OCI-LY7 (cell line): ENCODE measurements around the gene ALDH1L2.

Experiments
- CTCF ChIP-seq: fragments of 200-600 bp; sonication (generic); conservative IDR thresholded peaks from 2 replicates; pipeline ENCODE4 v1.5.1; 2014; ENCODE audit warnings: mild to moderate bottlenecking, antibody characterized with exemption, low read length, moderate library complexity, mixed read lengths
- EZH2phosphoT487 ChIP-seq: fragments of 200-600 bp; sonication (generic); IDR thresholded peaks from 2 replicates; pipeline ENCODE4 v1.6.1; 2018; ENCODE audit warnings: low read depth, borderline replicate concordance, mild to moderate bottlenecking, mixed run types, antibody characterized with exemption, low read length, moderate library complexity, mixed read lengths

- TF ChIP-seq CTCF (no peak), EZH2phosphoT487 (no peak)
Measured at GRCh38 chr12:104975587-104976343, 108.5 kb downstream of the ALDH1L2 start.
